Heart left ventricle (tissue), 16 donors: Measurements from ENCODE around the gene KIF12. TPM values are rescaled to one million over a fixed set of nuclear protein-coding genes. Genes with fewer than 3 reads are reported as not detected.

Experiments
- ATAC-seq, 4 donors: fragments of 200-7000 bp; cut with Tn5 transposase; one replicate each; pipeline ENCODE4 v1.9.1; 2020 to 2022; ENCODE audit warnings: moderate library complexity in 4 of 4, mild to moderate bottlenecking in 3 of 4, moderate number of reproducible peaks in 1 of 4
- DNase-seq, 5 donors: peaks; one replicate each; pipeline ENCODE4 v3.0.0-alpha.2; 2020
- H3K27ac ChIP-seq, 12 donors: fragments of 200-600 bp; sonication (generic) in 4 of 12; one replicate each; pipeline versions ENCODE4 v1.5.0 to v1.8.0; 2016 to 2022; ENCODE audit warnings: mild to moderate bottlenecking in 2 of 12
- H3K27me3 ChIP-seq, 9 donors: fragments of 200-600 bp; sonication (generic) in 2 of 9; one replicate each; pipeline versions ENCODE4 v1.5.1 to v1.8.0; 2016 to 2022; ENCODE audit warnings: mild to moderate bottlenecking in 3 of 9
- H3K36me3 ChIP-seq, 9 donors: fragments of 200-600 bp; sonication (generic) in 2 of 9; one replicate each; pipeline versions ENCODE4 v1.5.0 to v1.8.0; 2018 to 2022; ENCODE audit warnings: mild to moderate bottlenecking in 2 of 9
- H3K4me1 ChIP-seq, 12 donors: fragments of 200-600 bp; sonication (generic) in 4 of 12; one replicate each; pipeline versions ENCODE4 v1.5.0 to v1.8.0; 2016 to 2022; ENCODE audit warnings: mild to moderate bottlenecking in 3 of 12
- H3K4me3 ChIP-seq, 12 donors: fragments of 200-600 bp; sonication (generic) in 4 of 12; one replicate each; pipeline versions ENCODE4 v1.5.0 to v1.8.0; 2017 to 2022; ENCODE audit warnings: mild to moderate bottlenecking in 9 of 12, moderate library complexity in 4 of 12
- H3K9me3 ChIP-seq, 12 donors: fragments of 200-600 bp; sonication (generic) in 4 of 12; one replicate each; pipeline versions ENCODE4 v1.5.0 to v1.8.0; 2016 to 2022; ENCODE audit warnings: mild to moderate bottlenecking in 1 of 12
- POLR2A ChIP-seq, 2 donors: fragments of 450-650 bp; IDR thresholded peaks; one replicate each; pipeline ENCODE4 v1.6.1; 2017; ENCODE audit warnings: antibody characterized with exemption in 2 of 2, mild to moderate bottlenecking in 2 of 2, moderate library complexity in 2 of 2
- WGBS, 4 donors: extraction: QIAGEN DNeasy Blood & Tissue Kit in 2 of 4; methylation state at CpG; one replicate each; pipeline versions ENCODE4 v1.1.5 to v1.1.7; 2013 to 2018; 5-methylcytosine and 5-hydroxymethylcytosine counted together
- intact Hi-C, 10 donors: fragments of 100-400 bp; cut with DNase I; formaldehyde crosslinking; loops; one replicate each; pipeline versions ENCODE4 v1.11.1 to v1.14.2; 2022
- long read RNA-seq, 3 donors: library from polyadenylated mRNA; unstranded; transcript quantifications; one replicate each; pipeline ENCODE4 v2.0.0, GENCODE V29; 2020 to 2021
- polyA plus RNA-seq, 2 donors: library from polyadenylated mRNA; stranded (reverse); fragments of 200-250 nt; gene quantifications; one replicate each; pipeline ENCODE4 v1.2.3, GENCODE V29; 2013
- total RNA-seq, 9 donors: library from RNA; depleted of rRNA in 2 of 9; stranded (reverse); fragments of >200 nt in 2 of 9; fragmentation: NEBNext Ultra II Directional in 3 of 9; extraction: Animal tissue kit (Norgen Biotek cat#: 25700) in 3 of 9; gene quantifications; one replicate each; pipeline versions ENCODE4 v1.1.0 to v1.2.4, GENCODE V29; 2016 to 2023
- TF ChIP-seq, protein P1 (sequence below), 12 donors: fragments of 200-600 bp; sonication (generic) in 4 of 12; IDR thresholded peaks; one replicate each; pipeline versions ENCODE4 v1.5.0 to v1.8.0; 2018 to 2022; ENCODE audit warnings: antibody characterized with exemption in 12 of 12, mild to moderate bottlenecking in 5 of 12
- donor health status: ischemic (EF 13 %, LVEDD 7.1; RV severe dilation, severe dysfunction).
- donor health status: healthy with polysubstance abuse.
- donor health status: DM: no; HTN: yes; CAD: no.
- donor health status: DM: no; HTN: no; CAD: no.
- donor health status: ischemic (EF 25% LVEDD 6.9; RV normal size, moderate dysfunction).
- donor health status: ischemic (EF 25% LVEDD 5.7; RV mildly dilated, moderate dysfunction).
- donor health status: healthy.
- donor health status: DM: yes; HTN: yes; CAD: no.
- donor health status: ischemic (EF 35%, LVEDD 5.7; RV mildly dilated, moderate dysfunction).
- donor health status: nonischemic (EF 11% LVEDD 7.7; RV severe dilation, severe dysfunction).
- donor health status: DM: yes; HTN: yes; CAD: no.
- donor health status: PGD.
- donor health status: ischemic (EF 29% LVEDD 5.4; RV normal size, mild dysfunction).
- donor health status: nonischemic (EF 23%, LVEDD 6.1; RV moderate dilation, normal function).

Gene KIF12
- under 1 TPM in 1 of 9 donors, not detected in 8; 0.21 TPM for total RNA-seq
- under 1 TPM in 1 of 2 donors, not detected in 1; 0.08 TPM for polyA plus RNA-seq
- long read RNA-seq, donor 1 = 0 reads
- long read RNA-seq, donor 2 = 0 reads
- long read RNA-seq, donor 3 = 0 reads

DNA sequence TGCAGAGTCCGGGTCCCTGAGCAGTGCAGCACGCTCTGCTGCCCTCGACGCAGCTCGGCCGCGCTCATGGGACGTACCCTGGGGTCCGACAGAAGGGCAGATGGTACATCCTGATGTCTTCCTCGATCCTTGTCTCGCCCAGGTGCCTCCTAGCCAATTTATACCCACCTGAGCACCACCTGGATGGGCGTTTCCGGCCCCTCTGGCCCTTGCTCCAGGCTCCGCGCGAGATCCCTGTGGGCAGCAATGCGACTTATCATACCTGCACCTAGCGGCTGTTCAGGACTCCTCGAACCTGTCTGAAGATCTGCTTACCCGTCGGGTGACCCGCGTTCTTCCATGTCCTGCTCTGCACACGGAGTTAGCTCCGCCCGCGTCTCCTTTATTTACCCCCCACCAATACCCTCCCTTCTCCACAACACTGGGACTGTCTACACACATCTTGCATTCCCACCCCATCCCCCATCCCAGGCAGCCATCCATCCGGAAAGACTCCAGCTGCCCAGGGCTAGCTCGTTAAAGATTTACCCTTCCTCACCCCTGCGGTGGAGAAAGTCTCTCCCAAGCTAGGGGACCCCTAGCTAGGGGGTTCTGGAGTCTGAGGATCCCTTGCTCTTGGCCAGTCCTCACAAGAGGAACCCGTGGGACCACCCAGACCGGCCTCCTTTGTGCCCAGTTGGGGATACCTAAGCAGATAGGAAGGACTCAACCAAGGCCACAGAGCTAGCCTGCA, at the start of gene KIF12:
KIF12 (minus strand) TSS at position 357 of the 733 bp plus-strand sequence; CDS start at position 341, 16 bp downstream.
- TF ChIP-seq, protein P1, sequence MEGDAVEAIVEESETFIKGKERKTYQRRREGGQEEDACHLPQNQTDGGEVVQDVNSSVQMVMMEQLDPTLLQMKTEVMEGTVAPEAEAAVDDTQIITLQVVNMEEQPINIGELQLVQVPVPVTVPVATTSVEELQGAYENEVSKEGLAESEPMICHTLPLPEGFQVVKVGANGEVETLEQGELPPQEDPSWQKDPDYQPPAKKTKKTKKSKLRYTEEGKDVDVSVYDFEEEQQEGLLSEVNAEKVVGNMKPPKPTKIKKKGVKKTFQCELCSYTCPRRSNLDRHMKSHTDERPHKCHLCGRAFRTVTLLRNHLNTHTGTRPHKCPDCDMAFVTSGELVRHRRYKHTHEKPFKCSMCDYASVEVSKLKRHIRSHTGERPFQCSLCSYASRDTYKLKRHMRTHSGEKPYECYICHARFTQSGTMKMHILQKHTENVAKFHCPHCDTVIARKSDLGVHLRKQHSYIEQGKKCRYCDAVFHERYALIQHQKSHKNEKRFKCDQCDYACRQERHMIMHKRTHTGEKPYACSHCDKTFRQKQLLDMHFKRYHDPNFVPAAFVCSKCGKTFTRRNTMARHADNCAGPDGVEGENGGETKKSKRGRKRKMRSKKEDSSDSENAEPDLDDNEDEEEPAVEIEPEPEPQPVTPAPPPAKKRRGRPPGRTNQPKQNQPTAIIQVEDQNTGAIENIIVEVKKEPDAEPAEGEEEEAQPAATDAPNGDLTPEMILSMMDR (IDR thresholded peaks at IDR 0.05) = no peak
- TF ChIP-seq POLR2A (IDR thresholded peaks at IDR 0.05) = no peak
- Histone ChIP-seq H3K27me3 (peaks cover 0 to 40% (median 13%) of the 10 kb centered on the region in 9 donors), H3K4me3 (peak within 1 kb of the TSS in 11 of 12 donors; percentile 32 to 54 (median 48)), H3K36me3 (no peaks in the 10 kb centered on the region), H3K27ac (no peak within 1 kb of the TSS), H3K9me3 (peaks cover 0 to 12% (median 2%) of the 10 kb centered on the region in 12 donors), H3K4me1 (peaks cover 0 to 17% (median 5%) of the 10 kb centered on the region in 12 donors)
- DNase-seq = no peak
- peak in 2 of 4 donors; percentile 16 to 43 for ATAC-seq
- WGBS, 4 donors = 22 to 28% (median 23%) methylated on average over 31 to 32 of the region's 32 CpGs
- intact Hi-C loops = no loop called here

DNA sequence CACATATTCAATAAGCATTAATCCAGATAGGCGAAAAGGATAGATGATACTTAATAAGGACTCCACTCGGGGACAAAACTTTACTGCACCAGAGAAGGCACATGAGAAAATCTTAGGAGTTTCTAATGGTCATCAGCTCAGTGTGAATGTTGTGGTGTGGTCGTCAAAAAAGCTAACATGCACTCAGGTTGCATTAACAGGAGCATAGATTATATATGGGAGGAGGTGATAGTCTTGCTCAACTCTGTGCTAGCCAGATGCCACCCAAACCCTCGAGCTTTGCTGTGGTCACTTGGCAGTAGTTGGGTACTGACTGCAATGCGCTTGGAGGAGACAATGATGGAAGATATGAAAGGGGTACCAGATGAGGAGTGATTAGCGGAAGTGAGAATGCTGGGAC, 47.6 kb upstream of the KIF12 start:
- H3K9me3 ChIP-seq = no peaks in the 10 kb centered on the region
- no peak for DNase-seq
- TF ChIP-seq POLR2A (IDR thresholded peaks at IDR 0.05) = no peak
- TF ChIP-seq, protein P1 (IDR thresholded peaks at IDR 0.05) = no peak
- no peaks in the 10 kb centered on the region for H3K36me3 ChIP-seq
- no peak for ATAC-seq
- H3K27ac ChIP-seq = no peak overlapping the region
- intact Hi-C loops = no loop called here
- WGBS, 4 donors = 89 to 92% (median 90%) methylated on average over 6 of the region's 6 CpGs
- peaks cover 0 to 6% (median 0%) of the 10 kb centered on the region in 9 donors for H3K27me3 ChIP-seq
- H3K4me3 ChIP-seq = no peak overlapping the region
- peaks cover 0 to 20% (median 7%) of the 10 kb centered on the region in 12 donors for H3K4me1 ChIP-seq

DNA sequence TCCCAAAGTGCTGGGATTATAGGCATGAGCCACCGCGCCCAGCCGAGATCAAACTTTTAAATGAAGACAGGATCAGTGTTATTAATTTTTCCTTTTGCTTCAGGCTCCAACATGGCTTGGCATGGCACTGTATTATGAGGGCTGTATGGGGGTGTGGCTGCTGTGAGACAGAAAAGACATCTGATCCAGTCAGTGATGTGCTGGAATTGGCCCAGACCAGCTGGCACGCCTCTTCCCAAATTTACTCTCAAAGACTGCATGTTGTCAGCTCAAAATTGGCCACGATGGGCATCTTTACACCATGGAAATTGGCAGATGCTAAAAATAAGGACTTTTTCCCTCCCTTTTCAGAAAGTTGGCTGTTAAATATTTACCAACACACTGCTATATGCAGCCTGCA, 44.1 kb upstream of the KIF12 start:
- intact Hi-C loops = no loop called here
- no peak overlapping the region for H3K4me3 ChIP-seq
- 93 to 98% (median 97%) methylated on average over 5 of the region's 5 CpGs for WGBS, 4 donors
- no peaks in the 10 kb centered on the region for H3K36me3 ChIP-seq
- ATAC-seq (no peak), DNase-seq (no peak)
- no peak overlapping the region for H3K27ac ChIP-seq
- no peaks in the 10 kb centered on the region for H3K9me3 ChIP-seq
- no peak for TF ChIP-seq POLR2A (IDR thresholded peaks at IDR 0.05)
- TF ChIP-seq, protein P1 (IDR thresholded peaks at IDR 0.05) = no peak
- peaks cover 0 to 34% (median 25%) of the 10 kb centered on the region in 12 donors for H3K4me1 ChIP-seq
- peaks cover 0 to 3% (median 0%) of the 10 kb centered on the region in 9 donors for H3K27me3 ChIP-seq
